NCI-H526 treated with DMSO at 0.1 percent for 48 hours (cell line): ENCODE data around the gene SIRT6.
A peak's percentile ranks its signal among the peaks of the same experiment; 100 is the strongest.
"Not testable (repeated sequence)": the region's sequence is repeated elsewhere in the genome, so short reads cannot be mapped to it uniquely, and the experiment has no call there.

Source experiments
- DNase-seq: peaks from one replicate; lab custom pipeline; 2025; lab: John Stamatoyannopoulos, UW

SIRT6 gene

GRCh38 chr19:4174895-4175668 is 7.3 kb downstream of the SIRT6 start:
- DNase-seq: no peak

GRCh38 chr19:4174213-4174894 is 8.0 kb downstream of the SIRT6 start:
- no peak for DNase-seq

GRCh38 chr19:4173479-4174212 is 8.7 kb downstream of the SIRT6 start:
- DNase-seq: no peak

- no peak for DNase-seq
These were observed 9.4 kb downstream of the SIRT6 start for GRCh38 chr19:4172861-4173473.

GRCh38 chr19:4171676-4172075 is 10.7 kb downstream of the SIRT6 start:
- DNase-seq: no peak

GRCh38 chr19:4164262-4164661 is 18.1 kb downstream of the SIRT6 start:
- no peak for DNase-seq

DNA sequence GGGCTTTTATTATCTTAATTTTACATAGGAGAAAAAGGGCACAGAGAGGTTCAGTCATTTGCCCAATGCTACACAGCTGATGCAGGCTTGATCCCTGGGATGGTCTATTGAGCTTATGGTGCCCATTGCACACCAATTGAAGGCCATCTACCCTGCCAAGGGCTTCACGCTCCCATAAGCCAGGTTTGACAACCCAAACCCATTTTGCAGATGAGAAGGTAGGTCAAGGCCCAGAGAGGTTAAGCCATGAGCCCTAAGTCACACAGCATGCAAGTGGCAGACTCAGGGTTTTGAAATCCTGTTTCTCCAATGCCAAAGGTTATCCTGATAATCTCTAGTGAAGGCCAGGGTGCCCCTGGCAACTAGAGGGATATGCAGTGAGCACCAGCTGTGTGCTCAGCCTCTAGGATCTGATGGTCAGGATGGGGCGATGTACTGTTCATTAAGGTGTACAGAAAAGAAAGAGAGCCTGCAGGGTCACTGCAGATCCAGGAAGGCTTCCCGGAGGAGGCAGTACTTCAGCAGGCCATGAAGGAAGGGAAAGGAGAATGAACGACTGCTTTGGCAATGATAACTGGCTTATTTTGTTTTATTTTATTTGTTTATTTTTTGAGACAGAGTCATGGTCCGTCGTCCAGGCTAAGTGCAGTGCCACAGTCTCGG is 20.8 kb downstream of the SIRT6 start:
- no peak for DNase-seq

DNA sequence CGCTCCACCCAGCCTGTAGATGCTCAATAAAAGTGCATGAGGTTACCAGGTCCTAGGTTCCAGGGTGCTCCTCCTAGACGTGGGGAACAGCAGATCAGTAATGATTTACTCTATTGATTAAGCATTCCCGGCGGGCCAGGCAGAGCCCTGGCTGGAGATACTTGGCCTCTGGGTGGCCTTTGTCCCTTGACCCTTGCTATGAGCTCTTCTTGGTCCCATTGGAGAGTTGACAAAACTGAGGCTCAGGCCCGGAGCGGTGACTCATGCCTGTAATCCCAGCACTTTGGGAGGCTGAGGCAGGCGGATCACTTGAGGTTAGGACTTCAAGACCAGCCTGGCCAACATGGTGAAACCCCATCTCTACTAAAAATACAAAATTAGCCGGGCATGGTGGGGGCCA is 24.4 kb downstream of the SIRT6 start:
- DNase-seq: not testable (repeated sequence)

DNA sequence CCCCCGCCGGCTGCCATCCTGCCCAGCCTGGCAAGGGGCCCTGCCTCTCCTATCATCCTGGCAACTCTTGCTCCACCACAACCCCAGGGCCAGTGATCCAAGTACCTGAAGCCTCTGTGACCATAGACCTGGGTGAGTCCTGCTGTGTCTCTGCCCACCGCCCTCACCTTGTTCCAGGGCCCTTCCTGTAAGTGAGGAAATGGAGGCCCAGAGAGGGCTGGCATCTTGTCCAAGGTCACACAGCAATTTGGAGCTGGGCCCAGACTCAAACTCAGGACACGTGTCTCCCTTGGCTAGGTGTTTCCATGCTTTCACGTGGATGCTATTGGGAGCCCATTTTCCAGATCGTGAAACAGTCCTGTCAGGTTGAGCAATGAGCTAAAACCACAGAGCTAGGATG is 25.2 kb downstream of the SIRT6 start:
- no peak for DNase-seq

GRCh38 chr19:4154571-4155312 is 27.6 kb downstream of the SIRT6 start:
- DNase-seq: no peak

- DNase-seq: no peak
These were observed 29.9 kb downstream of the SIRT6 start for GRCh38 chr19:4152241-4152998.

GRCh38 chr19:4151623-4152022 is 30.7 kb downstream of the SIRT6 start:
- DNase-seq: no peak

GRCh38 chr19:4149518-4150288 is 32.7 kb downstream of the SIRT6 start:
- no peak for DNase-seq

DNA sequence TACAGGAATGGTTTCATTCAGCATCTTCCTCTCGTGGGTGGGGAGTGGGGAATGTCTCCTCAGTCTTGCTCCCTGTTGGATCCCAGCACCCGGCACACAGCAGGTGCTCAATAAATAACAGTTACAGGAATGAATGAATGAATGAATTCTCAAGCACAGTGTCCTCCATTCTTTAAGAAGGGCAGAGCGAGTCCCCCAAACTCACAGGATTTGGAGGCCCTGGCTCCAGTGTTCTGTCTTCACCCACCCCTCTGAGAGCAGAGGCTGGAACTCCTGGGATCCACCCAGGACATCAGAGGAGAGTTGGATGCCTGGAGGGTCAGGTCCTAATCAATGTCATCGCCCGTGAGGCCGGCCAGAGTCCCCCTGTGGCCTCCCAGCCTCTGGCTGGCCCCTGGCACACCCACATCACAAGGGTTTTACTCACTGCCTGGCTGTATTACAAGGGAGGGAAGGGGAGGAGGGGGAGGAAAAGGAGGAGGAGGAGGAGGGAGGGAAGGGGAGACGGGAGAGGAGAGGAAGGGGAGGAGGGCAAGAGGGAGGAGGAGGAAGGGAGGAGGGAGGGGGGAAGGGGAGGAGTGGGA is 37.6 kb downstream of the SIRT6 start:
- DNase-seq: no peak

DNA sequence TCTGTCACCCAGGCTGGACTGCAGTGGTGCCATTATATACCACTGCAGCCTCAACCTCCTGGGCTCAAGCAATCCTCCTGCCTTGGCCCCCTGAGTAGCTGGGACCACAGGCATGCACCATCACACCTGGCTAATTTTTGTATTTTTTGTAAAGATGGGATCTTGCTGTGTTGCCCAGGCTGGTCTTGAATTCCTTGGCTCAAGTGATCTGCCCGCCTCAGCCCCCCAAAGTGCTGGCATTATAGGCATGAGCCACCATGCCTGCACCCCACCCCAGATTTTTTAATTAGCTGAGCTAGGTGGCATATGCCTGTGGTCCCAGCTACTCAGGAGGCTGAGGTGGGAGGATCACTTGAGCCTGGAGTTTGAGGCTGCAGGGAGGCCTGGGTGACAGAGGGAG is 39.4 kb downstream of the SIRT6 start:
- not testable (repeated sequence) for DNase-seq

GRCh38 chr19:4140237-4140711 is 42.1 kb downstream of the SIRT6 start:
- DNase-seq: peak; percentile 11

DNA sequence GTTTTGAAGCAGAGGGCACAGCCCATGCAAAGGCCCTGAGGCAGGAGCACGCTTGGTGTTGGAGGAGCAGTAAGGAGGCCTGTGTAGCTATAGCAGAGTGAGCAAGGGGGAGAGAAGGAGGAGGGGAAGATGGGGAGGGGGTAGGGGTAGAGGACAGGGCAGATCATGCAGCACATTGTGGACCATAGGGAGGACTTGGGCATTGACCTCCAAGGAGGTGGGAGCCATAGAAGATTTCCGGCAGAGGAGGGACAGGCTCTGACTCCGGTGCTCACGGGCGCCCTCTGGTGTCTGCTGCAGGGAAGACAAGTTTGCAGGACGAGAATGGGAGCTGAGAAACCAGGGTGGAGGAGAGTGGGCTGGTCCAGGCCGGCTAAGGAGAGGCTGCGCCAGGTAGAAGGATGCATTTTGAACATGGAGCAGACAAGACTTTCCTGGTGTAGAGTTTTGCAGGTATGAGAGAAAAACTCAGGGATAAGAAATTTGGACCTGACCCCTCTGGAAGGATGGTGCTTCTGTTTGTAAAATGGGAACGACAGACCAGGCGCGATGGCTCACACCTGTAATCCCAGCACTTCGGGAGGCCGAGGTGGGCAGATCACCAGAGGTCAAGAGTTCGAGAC is 42.6 kb downstream of the SIRT6 start:
- no peak for DNase-seq

- DNase-seq: no peak
These were observed 43.9 kb downstream of the SIRT6 start for GRCh38 chr19:4138445-4138844.

- no peak for DNase-seq
These were observed 45.7 kb downstream of the SIRT6 start for GRCh38 chr19:4136680-4137088.
